Measurements from ENCODE around the gene IMMP2L.

The IMMP2L gene

GRCh38 chr7:110801502-110801901 is 760.8 kb downstream of the IMMP2L start:
- no peak for DNase-seq (ENCODE audit: low read depth, low spot score)
- H3K4me3 ChIP-seq (ENCODE audit: low read length), result no peak overlapping the region

- DNase-seq (ENCODE audit: low read depth, low spot score), result no peak
- no peak overlapping the region for H3K4me3 ChIP-seq (ENCODE audit: low read length)
Measured at GRCh38 chr7:110800984-110801383, 761.3 kb downstream of the IMMP2L start.

GRCh38 chr7:110797656-110798055 is 764.6 kb downstream of the IMMP2L start:
- DNase-seq (ENCODE audit: low read depth, low spot score), result no peak
- H3K4me3 ChIP-seq (ENCODE audit: low read length), result no peak overlapping the region

GRCh38 chr7:110790992-110791391 is 771.3 kb downstream of the IMMP2L start:
- DNase-seq (ENCODE audit: low read depth, low spot score), result no peak
- no peak overlapping the region for H3K4me3 ChIP-seq (ENCODE audit: low read length)

GRCh38 chr7:110786328-110786965 is 775.8 kb downstream of the IMMP2L start:
- no peak for DNase-seq (ENCODE audit: low read depth, low spot score)
- H3K4me3 ChIP-seq (ENCODE audit: low read length), result no peak overlapping the region

- no peak for DNase-seq (ENCODE audit: low read depth, low spot score)
- H3K4me3 ChIP-seq (ENCODE audit: low read length), result no peak overlapping the region
Measured at GRCh38 chr7:110784749-110785148, 777.5 kb downstream of the IMMP2L start.

- DNase-seq (ENCODE audit: low read depth, low spot score), result no peak
- H3K4me3 ChIP-seq (ENCODE audit: low read length), result no peak overlapping the region
Measured at GRCh38 chr7:110780712-110781111, 781.6 kb downstream of the IMMP2L start.

- H3K4me3 ChIP-seq (ENCODE audit: low read length), result no peak overlapping the region
- no peak for DNase-seq (ENCODE audit: low read depth, low spot score)
Measured at GRCh38 chr7:110779339-110779738, 783.0 kb downstream of the IMMP2L start.

- H3K4me3 ChIP-seq (ENCODE audit: low read length), result no peak overlapping the region
- no peak for DNase-seq (ENCODE audit: low read depth, low spot score)
Measured at GRCh38 chr7:110775046-110775445, 787.2 kb downstream of the IMMP2L start.

GRCh38 chr7:110774071-110774470 is 788.2 kb downstream of the IMMP2L start:
- DNase-seq (ENCODE audit: low read depth, low spot score), result no peak
- no peak overlapping the region for H3K4me3 ChIP-seq (ENCODE audit: low read length)

GRCh38 chr7:110772615-110773014 is 789.7 kb downstream of the IMMP2L start:
- no peak for DNase-seq (ENCODE audit: low read depth, low spot score)

GRCh38 chr7:110771717-110772116 is 790.6 kb downstream of the IMMP2L start:
- no peak overlapping the region for H3K4me3 ChIP-seq (ENCODE audit: low read length)
- no peak for DNase-seq (ENCODE audit: low read depth, low spot score)

More at GRCh38 chr7:110772615-110773014, 789.7 kb downstream of the IMMP2L start:
- no peak overlapping the region for H3K4me3 ChIP-seq (ENCODE audit: low read length)

GRCh38 chr7:110767550-110768110 is 794.7 kb downstream of the IMMP2L start:
- no peak for DNase-seq (ENCODE audit: low read depth, low spot score)
- no peak overlapping the region for H3K4me3 ChIP-seq (ENCODE audit: low read length)

GRCh38 chr7:110766864-110767263 is 795.4 kb downstream of the IMMP2L start:
- no peak overlapping the region for H3K4me3 ChIP-seq (ENCODE audit: low read length)
- DNase-seq (ENCODE audit: low read depth, low spot score), result no peak

GRCh38 chr7:110764852-110765251 is 797.4 kb downstream of the IMMP2L start:
- no peak for DNase-seq (ENCODE audit: low read depth, low spot score)
- H3K4me3 ChIP-seq (ENCODE audit: low read length), result no peak overlapping the region

- no peak for DNase-seq (ENCODE audit: low read depth, low spot score)
- H3K4me3 ChIP-seq (ENCODE audit: low read length), result no peak overlapping the region
Measured at GRCh38 chr7:110762546-110763225, 799.6 kb downstream of the IMMP2L start.

- H3K4me3 ChIP-seq (ENCODE audit: low read length), result no peak overlapping the region
Measured at GRCh38 chr7:110760341-110760740, 802.0 kb downstream of the IMMP2L start.

GRCh38 chr7:110759069-110759468 is 803.2 kb downstream of the IMMP2L start:
- DNase-seq (ENCODE audit: low read depth, low spot score), result no peak

More at GRCh38 chr7:110760341-110760740, 802.0 kb downstream of the IMMP2L start:
- no peak for DNase-seq (ENCODE audit: low read depth, low spot score)

GRCh38 chr7:110754649-110755048 is 807.6 kb downstream of the IMMP2L start:
- DNase-seq (ENCODE audit: low read depth, low spot score), result no peak
- no peak overlapping the region for H3K4me3 ChIP-seq (ENCODE audit: low read length)

More at GRCh38 chr7:110759069-110759468, 803.2 kb downstream of the IMMP2L start:
- no peak overlapping the region for H3K4me3 ChIP-seq (ENCODE audit: low read length)

GRCh38 chr7:110750931-110751605 is 811.2 kb downstream of the IMMP2L start:
- H3K4me3 ChIP-seq (ENCODE audit: low read length), result no peak overlapping the region
- DNase-seq (ENCODE audit: low read depth, low spot score), result no peak
